Naive thymus-derived CD4-positive, alpha-beta T cell (primary cell): ENCODE results near the gene SERPINF2. TPM values are rescaled to one million over a fixed set of nuclear protein-coding genes. Genes with fewer than 3 reads are reported as not detected.

ENCODE experiments used
- polyA plus RNA-seq, 2 donors: library from polyadenylated mRNA; unstranded; fragments of 300-500 nt; fragmentation: Illumina TruSeq; gene quantifications; one replicate each; pipeline ENCODE4 v1.2.3, GENCODE V29; 2021
- total RNA-seq, 6 experiments: library from RNA in 5 of 6; stranded (reverse) in 5 of 6; gene quantifications; 1 replicate in 5 of 6; 2 replicates in 1 of 6; pipeline ENCODE4 v1.2.3 and lab custom pipeline; 2021 to 2026

SERPINF2 gene
- total and polyA plus RNA-seq, 7 experiments from 2014 or later = 0.27 to 1.4 (median 0.65) TPM; not detected in 2

Other genes with a start within 250 kb of the SERPINF2 start
- gene INPP5K, start 226.3 kb upstream of the SERPINF2 start, total RNA-seq = 100 to 1,000 TPM in 2 of 5 experiments, 10 to 100 TPM in 3; 50.5 to 184 (median 84.2) TPM
- gene INPP5K, start 226.3 kb upstream of the SERPINF2 start, polyA plus RNA-seq = 10 to 100 TPM; 72.9 to 84.3 TPM
- 10 to 100 TPM; 31.5 to 87.9 (median 39.1) TPM for gene PITPNA, start 180.1 kb upstream of the SERPINF2 start, total RNA-seq
- gene PITPNA, start 180.1 kb upstream of the SERPINF2 start, polyA plus RNA-seq = 10 to 100 TPM; 16.6 to 25.3 TPM
- gene SLC43A2, start 114.0 kb upstream of the SERPINF2 start, total RNA-seq = 100 to 1,000 TPM in 1 of 5 experiments, 10 to 100 TPM in 1, 1 to 10 TPM in 2, under 1 TPM in 1; 0.44 to 112 (median 9.2) TPM
- 1 to 10 TPM; 3.5 to 3.7 TPM for gene SLC43A2, start 114.0 kb upstream of the SERPINF2 start, polyA plus RNA-seq
- 1 to 10 TPM; 1.2 to 9.0 (median 2.3) TPM for gene SCARF1, start 97.1 kb upstream of the SERPINF2 start, total RNA-seq
- gene SCARF1, start 97.1 kb upstream of the SERPINF2 start, polyA plus RNA-seq = under 1 TPM in 1 of 2 donors, not detected in 1; 0.06 TPM
- 1 to 10 TPM; 2.1 to 8.7 (median 3.0) TPM for gene RILP, start 93.0 kb upstream of the SERPINF2 start, total RNA-seq
- gene RILP, start 93.0 kb upstream of the SERPINF2 start, polyA plus RNA-seq = 1 to 10 TPM; 2.4 to 3.4 TPM
- 100 to 1,000 TPM; 388 to 554 (median 460) TPM for gene PRPF8, start 58.0 kb upstream of the SERPINF2 start, total RNA-seq
- 100 to 1,000 TPM; 167 to 272 TPM for gene PRPF8, start 58.0 kb upstream of the SERPINF2 start, polyA plus RNA-seq
- gene TLCD2, start 32.5 kb upstream of the SERPINF2 start, total RNA-seq = under 1 TPM in 4 of 5 experiments, not detected in 1; 0.05 to 0.49 (median 0.08) TPM
- not detected for gene TLCD2, start 32.5 kb upstream of the SERPINF2 start, polyA plus RNA-seq
- gene WDR81, start 18.2 kb upstream of the SERPINF2 start, total RNA-seq = 10 to 100 TPM; 30.7 to 55.1 (median 38.3) TPM
- gene WDR81, start 18.2 kb upstream of the SERPINF2 start, polyA plus RNA-seq = 10 to 100 TPM in 1 of 2 donors, 1 to 10 TPM in 1; 9.8 to 25.5 TPM
- gene SERPINF1, start 19.2 kb downstream of the SERPINF2 start, total RNA-seq = 10 to 100 TPM in 1 of 5 experiments, 1 to 10 TPM in 3, not detected in 1; 1.5 to 12.1 (median 4.9) TPM
- 1 to 10 TPM; 4.6 to 8.9 TPM for gene SERPINF1, start 19.2 kb downstream of the SERPINF2 start, polyA plus RNA-seq
- gene SMYD4, start 87.0 kb downstream of the SERPINF2 start, total RNA-seq = 10 to 100 TPM; 19.8 to 38.4 (median 32.5) TPM
- gene SMYD4, start 87.0 kb downstream of the SERPINF2 start, polyA plus RNA-seq = 10 to 100 TPM in 1 of 2 donors, 1 to 10 TPM in 1; 9.7 to 18.0 TPM
- 100 to 1,000 TPM in 3 of 5 experiments, 10 to 100 TPM in 2; 57.8 to 264 (median 110) TPM for gene RPA1, start 87.1 kb downstream of the SERPINF2 start, total RNA-seq
- gene RPA1, start 87.1 kb downstream of the SERPINF2 start, polyA plus RNA-seq = 10 to 100 TPM; 80.0 to 85.2 TPM